GM18526 (cell line): ENCODE measurements around the gene SERPINA12.

ENCODE experiments used
- POLR2A ChIP-seq: IDR thresholded peaks from 3 replicates; pipeline ENCODE4 v1.6.1; 2011; ENCODE audit not compliant: insufficient read length; ENCODE audit errors: extremely low read depth

The SERPINA12 gene

DNA sequence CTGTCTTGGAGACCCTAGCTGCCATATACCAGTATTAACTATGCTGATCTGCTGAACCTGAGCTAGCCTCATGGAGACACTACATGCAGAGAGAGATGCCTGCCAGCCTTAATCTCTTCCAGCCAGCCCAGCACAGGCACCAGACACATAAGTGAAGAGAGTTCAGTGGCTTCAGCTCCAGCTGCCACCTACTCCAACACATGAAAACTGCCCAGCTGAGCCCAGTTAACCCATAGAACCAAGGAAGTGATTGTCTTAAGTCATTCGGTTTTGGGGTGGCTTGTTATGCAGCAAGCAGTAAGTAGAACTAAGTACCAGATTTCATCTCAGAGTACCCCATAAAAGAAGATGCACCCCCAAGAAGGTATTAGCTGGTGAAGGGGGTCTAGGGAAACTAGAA, 64.3 kb downstream of the SERPINA12 start:
- TF ChIP-seq POLR2A: no peak

DNA sequence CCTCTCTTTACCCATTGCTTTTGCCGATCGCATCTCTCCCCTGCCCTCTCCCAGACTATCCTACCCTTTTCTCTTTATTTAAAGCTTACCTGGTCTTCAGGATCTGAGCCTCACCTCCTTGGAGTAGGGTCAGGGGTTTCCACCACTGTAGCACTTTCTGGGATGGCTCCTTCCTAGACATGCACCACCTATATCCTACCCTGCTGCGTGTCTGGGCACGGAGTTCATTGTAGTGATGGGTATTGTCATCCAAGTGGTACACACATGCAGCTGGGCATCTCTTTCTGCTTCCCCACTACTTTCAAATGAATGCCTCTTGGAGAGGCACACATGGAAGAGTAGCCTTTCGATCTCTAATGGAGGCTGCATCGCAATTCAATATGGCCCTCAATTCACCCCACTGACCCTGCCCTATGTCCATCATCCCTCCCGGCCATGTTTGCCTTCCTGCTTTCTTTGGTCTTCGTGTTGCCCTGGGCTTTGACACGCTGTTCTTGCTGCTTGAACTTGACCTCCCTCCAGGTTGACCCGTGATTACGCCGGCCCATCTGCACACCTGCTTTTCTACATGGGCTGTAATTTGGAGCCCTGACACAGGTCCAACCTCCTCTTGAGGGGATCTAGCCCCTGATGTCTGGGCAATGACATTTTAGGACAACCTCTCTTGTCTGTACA, 67.6 kb downstream of the SERPINA12 start:
- no peak for TF ChIP-seq POLR2A

DNA sequence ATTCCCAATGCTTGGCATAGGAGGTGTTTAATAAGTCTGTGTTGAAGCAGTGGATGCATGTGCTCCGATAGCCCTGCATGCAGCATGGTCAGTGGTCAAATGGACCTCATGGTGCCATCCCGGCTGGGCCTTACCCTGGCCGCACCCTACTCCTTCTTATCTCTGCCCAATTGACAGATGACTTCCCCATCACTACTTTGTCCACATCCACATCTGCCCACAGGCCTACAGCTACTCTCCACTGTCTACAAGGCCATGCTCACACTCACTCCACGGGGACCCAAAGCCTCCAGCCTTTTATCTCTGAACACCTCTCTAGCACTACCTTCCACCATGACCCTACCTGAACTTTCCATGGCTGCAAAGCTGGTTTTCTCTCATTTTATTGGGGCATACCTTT, 68.1 kb downstream of the SERPINA12 start:
- no peak for TF ChIP-seq POLR2A

GRCh38 chr14:94439453-94440057, 69.7 kb downstream of the SERPINA12 start:
- TF ChIP-seq POLR2A: no peak
